Fibroblast of mammary gland (primary cell): Measurements from ENCODE around the gene LINC01488.

Experiments used
- DNase-seq: peaks from one replicate; pipeline ENCODE4 v3.0.0-alpha.2; 2010; ENCODE audit warnings: low read depth
- H3K4me3 ChIP-seq: 2 replicates; pipeline ENCODE4 v1.5.1; 2011; ENCODE audit warnings: low read depth, mild to moderate bottlenecking, low read length, moderate library complexity; ENCODE audit not compliant: control insufficient read depth
- TF ChIP-seq, protein P1 (sequence below): conservative IDR thresholded peaks from 2 replicates; pipeline ENCODE4 v1.5.1; 2011; ENCODE audit warnings: low read depth, low read length, inconsistent platforms; ENCODE audit not compliant: control insufficient read depth, insufficient read depth

LINC01488 gene

DNA sequence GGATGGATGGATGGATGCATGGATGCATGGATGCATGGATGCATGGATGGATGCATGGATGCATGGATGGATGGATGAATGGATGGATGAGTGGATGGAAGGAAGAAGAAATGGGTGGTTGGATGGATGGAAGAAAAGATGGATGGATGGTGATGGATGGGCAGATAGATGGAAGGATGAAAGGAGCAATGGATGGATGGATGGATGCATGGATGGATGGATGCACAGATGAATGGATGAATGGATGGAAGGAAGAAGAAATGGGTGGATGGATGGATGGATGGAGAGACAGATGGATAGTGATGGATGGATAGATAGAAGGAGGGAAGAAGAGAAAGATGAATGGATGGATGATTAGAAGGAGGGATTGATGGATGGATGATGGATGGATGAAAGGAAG is 30.2 kb upstream of the LINC01488 start:
- no peak overlapping the region for H3K4me3 ChIP-seq
- DNase-seq, result no peak
- TF ChIP-seq, protein P1, sequence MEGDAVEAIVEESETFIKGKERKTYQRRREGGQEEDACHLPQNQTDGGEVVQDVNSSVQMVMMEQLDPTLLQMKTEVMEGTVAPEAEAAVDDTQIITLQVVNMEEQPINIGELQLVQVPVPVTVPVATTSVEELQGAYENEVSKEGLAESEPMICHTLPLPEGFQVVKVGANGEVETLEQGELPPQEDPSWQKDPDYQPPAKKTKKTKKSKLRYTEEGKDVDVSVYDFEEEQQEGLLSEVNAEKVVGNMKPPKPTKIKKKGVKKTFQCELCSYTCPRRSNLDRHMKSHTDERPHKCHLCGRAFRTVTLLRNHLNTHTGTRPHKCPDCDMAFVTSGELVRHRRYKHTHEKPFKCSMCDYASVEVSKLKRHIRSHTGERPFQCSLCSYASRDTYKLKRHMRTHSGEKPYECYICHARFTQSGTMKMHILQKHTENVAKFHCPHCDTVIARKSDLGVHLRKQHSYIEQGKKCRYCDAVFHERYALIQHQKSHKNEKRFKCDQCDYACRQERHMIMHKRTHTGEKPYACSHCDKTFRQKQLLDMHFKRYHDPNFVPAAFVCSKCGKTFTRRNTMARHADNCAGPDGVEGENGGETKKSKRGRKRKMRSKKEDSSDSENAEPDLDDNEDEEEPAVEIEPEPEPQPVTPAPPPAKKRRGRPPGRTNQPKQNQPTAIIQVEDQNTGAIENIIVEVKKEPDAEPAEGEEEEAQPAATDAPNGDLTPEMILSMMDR, result no peak

DNA sequence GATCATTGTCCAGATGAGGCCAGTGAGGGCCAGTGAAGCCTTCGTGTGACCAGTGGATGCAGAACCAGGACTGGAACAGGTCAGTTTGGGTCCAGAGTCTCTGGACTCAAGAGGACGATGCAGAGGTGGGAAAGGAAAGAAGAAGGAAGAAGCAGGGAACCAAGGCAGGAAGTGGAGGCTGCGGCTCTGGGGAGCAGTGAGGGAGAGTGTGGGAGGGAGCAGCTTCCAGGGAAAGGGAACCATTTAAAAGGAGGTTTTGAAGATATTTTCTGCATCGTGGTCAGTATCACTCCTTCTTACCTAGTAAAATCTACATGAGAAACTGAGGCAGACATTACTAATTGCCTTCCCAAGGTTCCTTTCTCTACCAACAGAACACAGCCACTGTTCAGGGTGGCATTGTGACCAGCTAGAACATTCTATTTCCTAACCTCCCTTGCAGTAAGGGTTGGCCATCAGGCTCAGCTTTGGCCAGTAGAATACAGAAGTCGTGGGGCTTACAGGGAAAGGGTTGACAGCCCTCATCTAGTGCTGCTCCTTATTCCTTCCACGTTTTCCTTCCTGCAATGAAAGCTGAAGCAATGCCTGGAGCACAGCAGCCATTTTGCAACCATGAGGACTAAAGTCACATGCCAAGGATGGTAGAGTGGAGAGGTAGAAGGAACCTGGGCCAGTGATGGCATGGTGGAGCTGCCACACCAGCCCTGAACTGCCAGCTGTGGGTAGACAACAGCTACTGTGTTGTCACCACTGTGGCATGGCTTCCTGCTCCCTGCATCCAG is 29.1 kb upstream of the LINC01488 start:
- no peak overlapping the region for H3K4me3 ChIP-seq

GRCh38 chr11:69453151-69453550 is 28.3 kb upstream of the LINC01488 start:
- no peak for DNase-seq
- no peak overlapping the region for H3K4me3 ChIP-seq
- TF ChIP-seq, protein P1, result no peak

More for the DNA sequence above, 29.1 kb upstream of the LINC01488 start:
- no peak for DNase-seq
- TF ChIP-seq, protein P1, result no peak

GRCh38 chr11:69454018-69454417 is 27.4 kb upstream of the LINC01488 start:
- no peak overlapping the region for H3K4me3 ChIP-seq
- TF ChIP-seq, protein P1, result no peak
- no peak for DNase-seq

GRCh38 chr11:69455969-69456368 is 25.5 kb upstream of the LINC01488 start:
- no peak for DNase-seq
- TF ChIP-seq, protein P1, result no peak
- H3K4me3 ChIP-seq, result no peak overlapping the region

- DNase-seq, result no peak
Observed at GRCh38 chr11:69456712-69457111, 24.8 kb upstream of the LINC01488 start.

More at GRCh38 chr11:69456712-69457111, 24.8 kb upstream of the LINC01488 start:
- TF ChIP-seq, protein P1, result no peak
- H3K4me3 ChIP-seq, result no peak overlapping the region
